Naive thymus-derived CD8-positive, alpha-beta T cell (primary cell): Measurements from ENCODE around the gene ETV3. TPM values are rescaled to one million over a fixed set of nuclear protein-coding genes. Genes with fewer than 3 reads are reported as not detected.

Source experiments
- ATAC-seq, 2 donors: fragments of 150-1000 bp; cut with Tn5 transposase in 1 of 2; sonication (Bioruptor Pico), chemical (Tn5 transposase) in 1 of 2; 1 replicate in 1 of 2; 2 replicates in 1 of 2; pipeline ENCODE4 v1.10.0; 2021; ENCODE audit warnings: mild to moderate bottlenecking in 2 of 2, moderate library complexity in 2 of 2
- POLR2A ChIA-PET: fragments of 350-600 bp; sonication (Branson Sonifier 250); formaldehyde crosslinking; loops from one replicate; lab custom pipeline; 2021; ENCODE audit warnings: antibody characterized with exemption; lab: Charles Lee
- DNase-seq, 10 donors: peaks; one replicate each; pipeline versions ENCODE4 v3.0.0 to v3.0.0-alpha.2; 2020 to 2022
- H3K27ac Mint-ChIP-seq, 10 donors: one replicate each; pipeline ENCODE4 v1.8.0; 2020 to 2022; ENCODE audit warnings: mild to moderate bottlenecking in 10 of 10, mixed read lengths in 10 of 10, moderate library complexity in 4 of 10, inconsistent platforms in 1 of 10
- H3K27me3 Mint-ChIP-seq, 5 donors: one replicate each; pipeline ENCODE4 v1.8.0; 2021 to 2022; ENCODE audit warnings: mixed read lengths in 5 of 5
- H3K36me3 Mint-ChIP-seq, 3 donors: one replicate each; pipeline ENCODE4 v1.8.0; 2020 to 2022; ENCODE audit warnings: mixed read lengths in 3 of 3, mild to moderate bottlenecking in 2 of 3, inconsistent platforms in 1 of 3
- H3K4me1 Mint-ChIP-seq, 4 donors: one replicate each; pipeline ENCODE4 v1.8.0; 2021 to 2022; ENCODE audit warnings: mixed read lengths in 4 of 4
- H3K4me3 Mint-ChIP-seq, 10 donors: one replicate each; pipeline ENCODE4 v1.8.0; 2020 to 2022; ENCODE audit warnings: mild to moderate bottlenecking in 10 of 10, mixed read lengths in 10 of 10, moderate library complexity in 6 of 10, inconsistent platforms in 1 of 10
- H3K9me3 Mint-ChIP-seq, 9 donors: one replicate each; pipeline ENCODE4 v1.8.0; 2020 to 2022; ENCODE audit warnings: mixed read lengths in 9 of 9, mild to moderate bottlenecking in 3 of 9, inconsistent platforms in 1 of 9, moderate library complexity in 1 of 9
- polyA plus RNA-seq, 3 donors: library from polyadenylated mRNA; unstranded; fragments of 300-500 nt; fragmentation: Illumina TruSeq; gene quantifications; one replicate each; pipeline ENCODE4 v1.2.3, GENCODE V29; 2021
- total RNA-seq, 8 experiments: library from RNA in 2 of 8; stranded (reverse) in 2 of 8; gene quantifications; one replicate each; pipeline ENCODE4 v1.2.3 and lab custom pipeline; 2021 to 2026

ETV3 gene
- total and polyA plus RNA-seq, 5 experiments from 2014 or later = 3.5 to 29.8 (median 16.4) TPM

DNA sequence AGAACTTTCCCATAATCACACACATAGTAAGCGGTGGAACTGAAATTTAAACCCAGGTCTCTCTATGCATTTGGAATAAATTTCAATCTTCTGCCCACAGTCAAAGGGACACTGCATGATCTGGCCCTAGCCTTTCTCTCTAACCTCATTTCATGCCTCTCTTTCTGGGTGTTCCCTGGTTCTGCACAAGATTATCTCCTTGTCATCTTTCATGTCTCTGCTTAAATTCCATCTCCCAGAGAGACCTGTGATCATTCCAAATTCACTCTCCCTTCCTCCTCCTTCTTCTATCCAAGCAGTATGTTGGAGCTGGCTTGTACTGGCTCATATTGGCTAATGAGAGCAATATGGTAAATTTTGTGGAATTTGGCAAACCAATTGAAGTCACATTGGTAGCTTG lies 60.8 kb downstream of the ETV3 start:
- DNase-seq (no peak), ATAC-seq (no peak)
- H3K4me3 Mint-ChIP-seq = no peak overlapping the region
- peaks cover 18 to 55% (median 33%) of the 10 kb centered on the region in 5 donors for H3K27me3 Mint-ChIP-seq
- POLR2A ChIA-PET = no interaction called here
- no peak overlapping the region for H3K27ac Mint-ChIP-seq
- no peaks in the 10 kb centered on the region for H3K36me3 Mint-ChIP-seq
- H3K4me1 Mint-ChIP-seq = peaks cover 7 to 10% (median 8%) of the 10 kb centered on the region in 4 donors
- no peaks in the 10 kb centered on the region for H3K9me3 Mint-ChIP-seq

DNA sequence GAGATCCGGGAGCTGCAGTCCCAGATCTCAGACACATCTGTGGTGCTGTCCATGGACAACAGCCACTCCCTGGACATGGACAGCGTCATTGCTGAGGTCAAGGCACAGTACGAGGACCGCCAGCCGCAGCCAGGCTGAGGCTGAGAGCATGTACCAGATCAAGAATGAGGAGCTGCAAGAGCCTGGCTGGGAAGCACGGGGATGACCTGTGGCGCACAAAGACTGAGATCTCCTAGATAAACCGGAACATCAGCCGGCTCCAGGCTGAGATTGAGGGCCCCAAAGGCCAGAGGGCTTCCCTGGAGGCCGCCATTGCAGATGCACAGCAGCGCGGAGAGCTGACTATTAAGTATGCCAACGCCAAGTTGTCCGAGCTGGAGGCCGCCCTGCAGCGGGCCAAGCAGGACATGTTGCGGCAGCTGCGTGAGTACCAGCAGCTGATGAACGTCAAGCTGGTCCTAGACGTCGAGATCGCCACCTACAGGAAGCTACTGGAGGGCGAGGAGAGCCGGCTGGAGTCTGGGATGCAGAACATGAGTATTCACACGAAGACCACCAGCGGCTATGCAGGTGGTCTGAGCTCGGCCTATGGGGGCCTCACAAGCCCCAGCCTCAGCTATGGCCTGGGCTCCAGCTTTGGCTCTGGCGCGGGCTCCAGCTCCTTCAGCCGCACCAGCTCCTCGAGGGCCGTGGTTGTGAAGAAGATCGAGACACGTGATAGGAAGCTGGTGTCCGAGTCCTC lies 64.1 kb downstream of the ETV3 start:
- Mint-ChIP-seq H3K27ac (no peak overlapping the region), H3K4me3 (peak overlapping the region in 2 of 10 donors; percentile 19 to 37), H3K4me1 (peaks cover 7 to 10% (median 8%) of the 10 kb centered on the region in 4 donors), H3K36me3 (no peaks in the 10 kb centered on the region), H3K9me3 (no peaks in the 10 kb centered on the region), H3K27me3 (peaks cover 20 to 45% (median 29%) of the 10 kb centered on the region in 5 donors)
- DNase-seq (peak in 4 of 10 donors; percentile 9 to 29 (median 18)), ATAC-seq (no peak)
- POLR2A ChIA-PET = interaction anchor here (0.6 kb wide), 1 partner anchor 11 kb away, joined by 5 read pairs; no protein-coding TSS in a partner anchor

Other genes with a start within 250 kb of the ETV3 start
- gene PEAR1, start 244.7 kb downstream of the ETV3 start, total RNA-seq = under 1 TPM in 1 of 2 experiments, not detected in 1; 0.11 TPM
- not detected for gene PEAR1, start 244.7 kb downstream of the ETV3 start, polyA plus RNA-seq
- gene LRRC71, start 217.8 kb downstream of the ETV3 start, total RNA-seq = not detected
- not detected for gene LRRC71, start 217.8 kb downstream of the ETV3 start, polyA plus RNA-seq
- 10 to 100 TPM; 34.8 to 35.3 TPM for gene ARHGEF11, start 92.7 kb downstream of the ETV3 start, total RNA-seq
- 10 to 100 TPM in 1 of 3 donors, 1 to 10 TPM in 2; 4.5 to 15.8 (median 9.9) TPM for gene ARHGEF11, start 92.7 kb downstream of the ETV3 start, polyA plus RNA-seq
- not detected for gene ETV3L, start 38.6 kb downstream of the ETV3 start, total RNA-seq
- gene ETV3L, start 38.6 kb downstream of the ETV3 start, polyA plus RNA-seq = not detected